Mesodermal cell (in vitro differentiated cells): ENCODE data around the gene MYO3A.
"Not testable (repeated sequence)": the region's sequence is repeated elsewhere in the genome, so short reads cannot be mapped to it uniquely, and the experiment has no call there.

Experiments
- H3K27ac ChIP-seq: 2 replicates; pipeline ENCODE4 v1.7.0; 2013; ENCODE audit warnings: mild to moderate bottlenecking, low read depth, low read length, moderate library complexity; ENCODE audit not compliant: severe bottlenecking
- H3K36me3 ChIP-seq: 2 replicates; pipeline ENCODE4 v1.7.1; 2013; ENCODE audit warnings: mild to moderate bottlenecking, low read length, moderate library complexity; ENCODE audit not compliant: control insufficient read depth, insufficient read depth
- H3K4me1 ChIP-seq: one replicate; pipeline ENCODE4 v1.7.1; 2013; ENCODE audit warnings: mild to moderate bottlenecking, low read length; ENCODE audit not compliant: insufficient read depth, control insufficient read depth, poor library complexity, severe bottlenecking
- H3K4me3 ChIP-seq: 2 replicates; pipeline ENCODE4 v1.7.0; 2013; ENCODE audit warnings: low read length, control low read depth, mild to moderate bottlenecking; ENCODE audit not compliant: insufficient read depth, poor library complexity, severe bottlenecking; ENCODE audit errors: extremely low read depth
- H3K9me3 ChIP-seq: 2 replicates; pipeline ENCODE4 v1.7.1; 2013; ENCODE audit warnings: mild to moderate bottlenecking, low read length, moderate library complexity; ENCODE audit not compliant: control insufficient read depth
- whole genome bisulfite sequencing, 2 experiments: methylation state at CpG; one replicate each; pipeline ENCODE4 v1.1.5; 2013; ENCODE audit warnings: missing lambda C conversion rate in 2 of 2; ENCODE audit not compliant: insufficient coverage in 2 of 2; 5-methylcytosine and 5-hydroxymethylcytosine counted together

MYO3A gene

DNA sequence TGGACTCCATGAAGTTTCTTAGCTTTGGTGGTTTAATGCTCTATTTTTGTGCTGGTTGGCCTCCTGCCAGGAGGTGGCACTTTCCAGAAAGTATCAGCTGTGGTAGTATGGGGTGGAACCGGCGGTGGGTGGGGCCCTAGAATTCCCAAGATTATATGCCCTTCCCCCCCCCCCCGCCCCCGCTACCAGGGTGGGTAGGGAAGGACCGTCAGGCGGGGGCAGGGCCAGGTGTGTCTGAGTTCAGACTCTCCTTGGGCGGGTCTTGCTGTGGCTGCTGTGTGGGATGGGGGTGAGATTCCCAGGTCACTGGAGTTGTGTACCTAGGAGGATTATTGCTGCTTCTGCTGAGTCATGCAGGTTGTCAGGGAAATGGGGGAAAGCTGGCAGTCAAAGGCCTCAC is 146.9 kb downstream of the MYO3A start:
- WGBS, 2 experiments: 100% methylated on average over 2 of the region's 7 CpGs; no CpG with 5 or more reads in 1 of the 2 experiments
- H3K36me3 ChIP-seq, H3K4me3 ChIP-seq, H3K27ac ChIP-seq, H3K9me3 ChIP-seq, H3K4me1 ChIP-seq: not testable (repeated sequence)

DNA sequence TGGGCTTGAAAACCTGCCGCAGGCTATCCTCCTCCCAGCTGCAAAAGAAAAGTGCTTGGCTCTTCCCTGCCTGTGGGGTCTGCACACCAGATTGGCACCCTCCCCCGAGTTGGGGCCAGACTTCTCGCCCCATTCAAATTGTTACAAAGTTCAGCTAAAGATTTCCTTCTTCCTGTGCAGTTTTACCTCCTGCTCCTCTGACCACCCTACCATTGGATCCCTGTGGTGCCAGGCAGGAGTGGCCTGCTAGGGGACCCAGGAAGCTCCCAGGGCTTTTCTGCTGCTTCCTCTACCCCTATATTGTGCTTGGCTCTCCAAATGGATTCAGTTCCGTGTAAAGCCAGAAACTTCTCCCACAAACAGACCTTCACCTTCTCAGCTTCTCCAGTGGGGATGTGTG is 147.4 kb downstream of the MYO3A start:
- H3K9me3 ChIP-seq: no peaks in the 10 kb centered on the region
- H3K27ac ChIP-seq: no peak overlapping the region
- no peaks in the 10 kb centered on the region for H3K4me1 ChIP-seq
- H3K36me3 ChIP-seq: no peaks in the 10 kb centered on the region
- WGBS, 2 experiments: 86 to 90% methylated on average over 2 to 3 of the region's 4 CpGs
- H3K4me3 ChIP-seq: no peak overlapping the region

DNA sequence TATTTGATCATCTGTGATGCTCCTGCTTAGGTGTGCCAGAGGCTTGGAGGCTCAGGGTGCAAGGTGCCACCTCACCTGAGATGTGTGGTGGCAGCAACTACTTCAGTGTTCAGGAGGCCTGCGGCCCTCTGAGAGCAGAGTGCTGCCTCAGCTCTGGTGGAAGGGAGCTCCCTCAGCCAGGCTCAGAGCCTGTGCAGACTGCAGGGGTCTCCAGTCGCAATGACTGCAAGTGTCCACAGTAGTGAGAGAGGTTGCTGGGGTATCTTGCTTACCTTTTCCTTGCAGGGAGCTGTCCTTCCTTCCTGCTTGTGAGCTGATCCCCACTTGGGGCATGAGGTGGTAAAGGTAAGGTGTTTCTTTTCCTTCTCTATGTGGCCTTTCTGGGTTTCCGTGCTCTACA is 151.5 kb downstream of the MYO3A start:
- Histone ChIP-seq H3K4me1 (no peaks in the 10 kb centered on the region), H3K36me3 (no peaks in the 10 kb centered on the region), H3K9me3 (no peaks in the 10 kb centered on the region), H3K27ac (no peak overlapping the region), H3K4me3 (no peak overlapping the region)
- 57 to 100% methylated on average over 1 of the region's 3 CpGs for WGBS, 2 experiments

DNA sequence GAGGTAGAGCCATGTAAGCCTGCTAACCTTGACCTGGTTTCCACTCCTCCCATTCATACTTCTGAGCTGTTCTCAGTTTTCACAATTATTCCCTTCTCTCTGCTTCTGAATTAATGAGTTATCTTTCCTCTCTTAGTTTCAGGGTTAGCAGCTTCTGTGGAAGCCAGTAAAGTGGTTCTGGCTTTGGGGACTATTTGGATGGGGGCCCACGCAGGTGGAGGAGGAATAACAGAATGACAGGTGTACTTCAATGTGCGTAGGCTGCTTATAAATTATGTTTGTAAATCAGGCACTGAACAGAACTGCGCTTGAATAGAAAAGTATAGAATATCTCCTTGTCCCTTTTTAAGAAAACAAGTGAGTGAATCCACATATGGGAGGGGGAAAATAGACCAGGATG is 153.6 kb downstream of the MYO3A start:
- Histone ChIP-seq H3K36me3 (no peaks in the 10 kb centered on the region), H3K9me3 (no peaks in the 10 kb centered on the region), H3K4me1 (no peaks in the 10 kb centered on the region), H3K27ac (no peak overlapping the region), H3K4me3 (no peak overlapping the region)
- 93% methylated on average over 2 to 3 of the region's 3 CpGs for WGBS, 2 experiments

DNA sequence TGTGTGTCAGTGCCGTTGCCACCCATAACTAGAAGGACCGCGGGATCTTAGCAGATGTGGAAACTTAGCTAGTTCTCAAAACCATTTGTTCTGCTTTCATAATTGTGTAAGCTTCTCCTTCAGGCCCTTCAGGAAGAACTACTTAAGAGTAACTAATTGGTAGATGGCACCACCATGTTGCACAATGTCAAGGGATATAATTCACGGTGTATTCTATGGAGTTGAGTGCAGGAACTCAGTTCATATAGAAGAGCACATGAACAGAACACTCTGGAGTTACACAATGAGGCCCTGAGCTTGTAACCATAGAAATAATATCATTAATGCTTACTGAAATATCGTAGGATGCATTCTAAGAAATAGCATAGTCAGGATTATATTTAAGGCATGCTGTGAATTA is 156.0 kb downstream of the MYO3A start:
- H3K27ac ChIP-seq: no peak overlapping the region
- 94% methylated on average over 4 of the region's 5 CpGs; no CpG with 5 or more reads in 1 of the 2 experiments for WGBS, 2 experiments
- H3K9me3 ChIP-seq: no peaks in the 10 kb centered on the region
- H3K36me3 ChIP-seq: no peaks in the 10 kb centered on the region
- no peak overlapping the region for H3K4me3 ChIP-seq
- no peaks in the 10 kb centered on the region for H3K4me1 ChIP-seq

DNA sequence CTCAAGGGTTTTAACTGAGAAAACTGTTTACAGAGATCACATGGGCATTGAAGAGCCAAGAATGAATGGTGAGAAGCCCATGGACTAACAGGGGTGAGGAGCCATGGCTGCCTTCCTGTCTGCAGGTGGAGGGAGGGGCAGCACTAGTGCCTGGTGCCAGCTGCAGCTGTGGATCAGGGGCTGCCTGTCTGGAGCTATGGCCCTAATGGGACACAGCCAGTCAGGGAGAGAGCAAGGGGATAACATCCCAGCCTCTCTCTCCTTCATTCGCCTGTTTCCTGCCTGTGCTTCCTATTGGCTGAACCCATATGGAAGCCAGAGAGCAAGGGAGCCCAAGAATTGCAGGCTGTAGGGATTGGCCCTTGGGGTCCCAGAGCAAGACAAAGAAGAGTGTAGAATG is 156.7 kb downstream of the MYO3A start:
- Histone ChIP-seq H3K36me3 (no peaks in the 10 kb centered on the region), H3K9me3 (no peaks in the 10 kb centered on the region), H3K4me3 (no peak overlapping the region), H3K4me1 (no peaks in the 10 kb centered on the region), H3K27ac (no peak overlapping the region)
- WGBS, 2 experiments: no CpG with 5 or more reads among the region's 1 CpG

DNA sequence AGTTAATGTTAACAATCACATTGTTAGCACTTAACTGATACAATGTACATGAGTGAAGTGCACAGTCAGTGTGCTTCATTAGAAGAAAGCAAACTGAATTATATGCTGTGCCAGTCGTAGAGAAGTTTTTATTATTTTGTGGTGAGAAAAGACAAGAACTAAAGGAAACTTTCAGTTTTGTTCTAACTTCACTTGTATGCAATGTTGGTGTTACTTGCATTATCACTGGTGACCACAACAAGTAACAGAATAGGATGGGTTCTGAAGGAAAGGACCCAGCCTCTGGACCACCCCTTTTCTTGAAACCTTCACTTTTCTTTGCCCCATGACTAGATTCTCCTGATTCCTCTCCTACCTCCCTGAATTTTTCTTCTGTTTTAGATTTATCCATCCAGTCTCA is 159.2 kb downstream of the MYO3A start:
- no peaks in the 10 kb centered on the region for H3K4me1 ChIP-seq
- H3K9me3 ChIP-seq: no peaks in the 10 kb centered on the region
- H3K36me3 ChIP-seq: no peaks in the 10 kb centered on the region
- no peak overlapping the region for H3K27ac ChIP-seq
- no peak overlapping the region for H3K4me3 ChIP-seq
- 78 to 88% methylated on average over 1 of the region's 1 CpG for WGBS, 2 experiments

DNA sequence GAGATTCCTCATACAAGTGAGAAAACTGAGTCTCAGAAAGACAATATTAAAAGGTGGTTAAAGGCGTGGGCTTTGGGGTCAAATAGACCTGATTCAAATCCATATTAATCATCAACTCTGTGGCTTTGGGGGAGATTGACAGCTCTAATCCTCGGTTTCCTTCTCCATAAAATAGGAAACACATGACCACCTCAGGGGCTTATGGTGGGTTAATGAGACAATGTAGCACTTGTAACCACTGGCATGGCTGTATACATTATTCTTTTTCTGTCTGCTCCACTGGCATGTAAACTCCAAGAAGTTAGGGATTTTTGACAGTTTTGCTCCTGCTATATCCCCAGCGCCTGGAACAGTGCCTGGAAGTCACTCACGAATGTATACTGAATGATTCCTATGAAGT is 161.8 kb downstream of the MYO3A start:
- Histone ChIP-seq H3K36me3 (no peaks in the 10 kb centered on the region), H3K4me1 (no peaks in the 10 kb centered on the region), H3K4me3 (no peak overlapping the region), H3K27ac (no peak overlapping the region), H3K9me3 (no peaks in the 10 kb centered on the region)
- 83% methylated on average over 1 of the region's 4 CpGs; no CpG with 5 or more reads in 1 of the 2 experiments for WGBS, 2 experiments

DNA sequence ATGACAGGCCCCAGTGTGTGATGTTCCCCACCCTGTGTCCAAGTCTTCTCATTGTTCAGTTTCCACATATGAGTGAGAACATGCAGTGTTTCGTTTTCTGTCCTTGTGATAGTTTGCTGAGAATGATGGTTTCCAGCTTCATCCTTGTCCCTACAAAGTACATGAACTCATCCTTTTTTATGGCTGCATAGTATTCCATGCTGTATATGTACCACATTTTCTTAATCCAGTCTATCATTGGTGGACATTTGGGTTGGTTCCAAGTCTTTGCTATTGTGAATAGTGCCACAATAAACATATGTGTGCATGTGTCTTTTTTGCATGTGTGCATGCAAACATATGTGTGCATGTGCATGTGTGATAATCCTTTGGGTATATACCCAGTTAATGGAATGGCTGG is 163.5 kb downstream of the MYO3A start:
- not testable (repeated sequence) for H3K9me3 ChIP-seq, H3K27ac ChIP-seq, H3K4me1 ChIP-seq, H3K4me3 ChIP-seq, H3K36me3 ChIP-seq
- WGBS, 2 experiments: no CpG with 5 or more reads among the region's 1 CpG

DNA sequence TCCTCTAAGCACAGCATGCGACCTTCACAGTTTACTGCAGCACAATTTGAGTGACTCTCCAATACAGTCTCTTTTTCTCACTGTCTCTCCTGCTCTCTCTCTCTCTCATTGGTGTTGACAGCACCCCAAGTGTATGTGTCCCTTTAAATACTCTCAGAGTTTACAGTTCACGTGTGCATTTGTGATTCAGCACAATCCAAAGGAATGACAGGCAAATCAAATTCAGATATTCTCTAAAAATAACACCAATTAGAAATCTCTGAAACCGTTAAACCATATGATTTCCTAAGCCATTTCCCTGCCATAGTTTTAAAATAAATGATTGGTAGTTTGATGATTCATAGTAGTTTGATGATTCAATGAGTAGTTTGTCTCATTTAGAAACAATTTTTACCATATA is 178.5 kb downstream of the MYO3A start:
- no peaks in the 10 kb centered on the region for H3K4me1 ChIP-seq
- no peaks in the 10 kb centered on the region for H3K9me3 ChIP-seq
- no peak overlapping the region for H3K27ac ChIP-seq
- H3K36me3 ChIP-seq: no peaks in the 10 kb centered on the region
- H3K4me3 ChIP-seq: no peak overlapping the region
- 93 to 100% methylated on average over 1 to 2 of the region's 3 CpGs for WGBS, 2 experiments

DNA sequence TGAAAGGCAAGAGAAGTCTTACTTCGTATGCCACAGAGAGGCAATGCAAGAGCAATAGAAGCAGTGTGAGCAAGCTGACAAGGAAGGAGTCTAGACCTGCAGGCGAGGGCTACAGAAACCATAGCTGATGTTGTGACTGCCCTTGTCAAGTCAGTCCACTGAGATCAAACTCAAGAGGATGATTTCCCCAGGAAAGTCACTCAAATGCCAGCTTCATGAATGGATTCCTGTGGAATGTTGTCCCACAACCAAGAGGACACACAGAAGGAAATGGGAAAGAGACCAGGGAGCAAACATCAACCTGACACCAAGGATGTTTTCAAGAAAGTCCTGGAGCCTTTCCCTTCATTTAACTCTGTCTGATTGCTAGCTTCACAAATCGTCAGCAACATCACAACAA is 204.6 kb downstream of the MYO3A start:
- H3K4me3 ChIP-seq: no peak overlapping the region
- H3K9me3 ChIP-seq: no peaks in the 10 kb centered on the region
- no peaks in the 10 kb centered on the region for H3K36me3 ChIP-seq
- WGBS, 2 experiments: 83 to 100% methylated on average over 2 of the region's 3 CpGs
- no peaks in the 10 kb centered on the region for H3K4me1 ChIP-seq
- no peak overlapping the region for H3K27ac ChIP-seq

DNA sequence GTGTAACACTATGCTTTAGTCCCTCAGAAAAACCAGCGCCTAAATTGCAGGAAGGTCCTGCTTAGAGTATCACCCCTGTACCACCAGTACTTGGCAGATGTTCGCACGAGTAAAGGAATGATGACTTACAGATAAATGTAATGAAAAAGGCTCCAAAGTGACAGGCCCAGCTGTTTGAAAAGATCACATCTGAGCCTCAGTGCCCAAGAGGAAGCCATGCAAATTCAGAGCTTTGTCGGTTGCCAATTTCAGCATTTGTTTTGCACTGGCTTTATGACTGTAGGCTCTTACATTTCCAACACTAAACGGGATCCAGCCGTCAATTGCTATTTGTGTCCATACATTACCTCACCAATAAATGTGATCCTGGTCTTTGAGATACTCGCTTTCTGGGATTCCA is 222.0 kb downstream of the MYO3A start:
- H3K4me3 ChIP-seq: no peak overlapping the region
- no peaks in the 10 kb centered on the region for H3K4me1 ChIP-seq
- no peaks in the 10 kb centered on the region for H3K36me3 ChIP-seq
- no peaks in the 10 kb centered on the region for H3K9me3 ChIP-seq
- no peak overlapping the region for H3K27ac ChIP-seq
- WGBS, 2 experiments: 84 to 90% methylated on average over 4 to 5 of the region's 7 CpGs
